OCI-LY3 (cell line): ENCODE results near the gene ASIC5.

Experiments used
- H2AFZ ChIP-seq: fragments of 200-600, 300-600 bp; shearing (Covaris generic); 2 replicates; pipeline ENCODE4 v1.6.0; 2014; ENCODE audit warnings: antibody characterized with exemption, low read depth, low read length
- H3K27ac ChIP-seq: fragments of 200-600, 300-600 bp; sonication (generic); 2 replicates; pipeline ENCODE4 v1.5.1; 2014; ENCODE audit warnings: mild to moderate bottlenecking, low read length, moderate library complexity, mixed read lengths
- H3K27me3 ChIP-seq: fragments of 200-600, 300-600 bp; sonication (generic); 2 replicates; pipeline ENCODE4 v1.6.1; 2014; ENCODE audit warnings: low read depth, low read length, mixed read lengths
- H3K36me3 ChIP-seq: fragments of 200-600, 300-600 bp; sonication (generic); replicated peaks from 2 replicates; pipeline ENCODE3; 2014; ENCODE audit warnings: low read depth, low read length, mixed read lengths
- H3K4me1 ChIP-seq: fragments of 300-600, 200-600 bp; sonication (generic); 2 replicates; pipeline ENCODE4 v1.6.1; 2014; ENCODE audit warnings: low read length, mixed read lengths
- H3K4me2 ChIP-seq: fragments of 200-600, 300-600 bp; sonication (generic); 2 replicates; pipeline ENCODE4 v1.6.1; 2014; ENCODE audit warnings: low read length, mixed read lengths
- H3K4me3 ChIP-seq: fragments of 300-600, 200-600 bp; sonication (generic); 2 replicates; pipeline ENCODE4 v1.5.1; 2014; ENCODE audit warnings: antibody characterized with exemption, mild to moderate bottlenecking, low read length, moderate library complexity
- H3K79me2 ChIP-seq: fragments of 300-600, 200-600 bp; shearing (Covaris generic); 2 replicates; pipeline ENCODE4 v1.6.1; 2014; ENCODE audit warnings: mild to moderate bottlenecking, low read length, mixed read lengths
- H3K9ac ChIP-seq: fragments of 300-600, 200-600 bp; shearing (Covaris generic); 2 replicates; pipeline ENCODE4 v1.6.0; 2014; ENCODE audit warnings: mild to moderate bottlenecking, low read length, moderate library complexity
- H3K9me3 ChIP-seq: fragments of 200-600, 300-600 bp; shearing (Covaris generic); 2 replicates; pipeline ENCODE4 v1.6.1; 2014; ENCODE audit warnings: low read length, mixed read lengths; ENCODE audit not compliant: insufficient read depth
- H4K20me1 ChIP-seq: fragments of 200-600, 300-600 bp; sonication (generic); 2 replicates; pipeline ENCODE4 v1.6.1; 2016; ENCODE audit warnings: low read length, mixed read lengths; ENCODE audit not compliant: insufficient read depth
- CTCF ChIP-seq: fragments of 200-600, 300-600 bp; sonication (generic); IDR thresholded peaks from 2 replicates; pipeline ENCODE4 v1.5.1; 2014; ENCODE audit warnings: antibody characterized with exemption, low read length, low read depth
- EZH2phosphoT487 ChIP-seq: fragments of 200-600 bp; shearing (Covaris generic); IDR thresholded peaks from 2 replicates; pipeline ENCODE4 v1.6.1; 2018; ENCODE audit warnings: antibody characterized with exemption, mixed run types, low read depth

Gene ASIC5

DNA sequence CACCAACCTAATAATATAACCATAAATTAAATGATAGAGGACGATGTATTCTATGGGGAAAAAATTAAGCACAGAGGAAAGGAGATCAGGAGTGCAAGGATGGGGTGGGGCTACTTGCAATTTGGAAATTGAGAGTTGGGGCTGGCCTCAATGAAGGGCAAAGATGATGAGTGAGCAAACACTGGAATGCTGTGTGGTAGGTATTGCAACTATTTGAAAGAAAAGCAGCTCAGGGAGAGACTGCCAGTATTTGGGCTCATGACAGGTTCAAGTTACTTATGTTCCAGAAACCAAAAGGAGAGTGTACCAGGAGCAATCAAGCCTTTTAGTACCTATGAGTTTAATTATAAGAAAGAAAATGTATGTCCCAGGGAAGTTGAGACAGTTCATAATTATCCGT lies 47.4 kb downstream of the ASIC5 start:
- TF ChIP-seq CTCF (no peak), EZH2phosphoT487 (no peak)
- Histone ChIP-seq H3K4me3 (no peak overlapping the region), H3K4me2 (no peak overlapping the region), H3K27ac (no peak overlapping the region), H3K36me3 (no peaks in the 10 kb centered on the region), H3K27me3 (no peaks in the 10 kb centered on the region), H3K9me3 (no peaks in the 10 kb centered on the region), H2AFZ (no peak overlapping the region), H3K79me2 (no peaks in the 10 kb centered on the region), H4K20me1 (no peaks in the 10 kb centered on the region), H3K9ac (no peak overlapping the region), H3K4me1 (no peaks in the 10 kb centered on the region)

- Histone ChIP-seq H3K36me3 (no peaks in the 10 kb centered on the region), H3K27ac (no peak overlapping the region), H3K27me3 (no peaks in the 10 kb centered on the region), H4K20me1 (no peaks in the 10 kb centered on the region), H3K9ac (no peak overlapping the region), H3K4me3 (no peak overlapping the region), H3K9me3 (peaks cover 4% of the 10 kb centered on the region), H3K79me2 (no peaks in the 10 kb centered on the region), H3K4me1 (no peaks in the 10 kb centered on the region), H2AFZ (peak overlapping the region; percentile 99), H3K4me2 (no peak overlapping the region)
- TF ChIP-seq CTCF, result no peak
- TF ChIP-seq EZH2phosphoT487, result no peak
Measured at GRCh38 chr4:155811083-155811482, 55.0 kb downstream of the ASIC5 start.

- no peak overlapping the region for H3K9ac ChIP-seq
- TF ChIP-seq EZH2phosphoT487, result no peak
- TF ChIP-seq CTCF, result peak; percentile 85
- peaks cover 4% of the 10 kb centered on the region for H3K9me3 ChIP-seq
- no peaks in the 10 kb centered on the region for H3K36me3 ChIP-seq
- no peak overlapping the region for H3K4me3 ChIP-seq
- peak overlapping the region; percentile 99 for H2AFZ ChIP-seq
- H4K20me1 ChIP-seq, result no peaks in the 10 kb centered on the region
- no peak overlapping the region for H3K27ac ChIP-seq
- no peaks in the 10 kb centered on the region for H3K27me3 ChIP-seq
- no peaks in the 10 kb centered on the region for H3K79me2 ChIP-seq
- H3K4me2 ChIP-seq, result peak overlapping the region; percentile 39
- no peaks in the 10 kb centered on the region for H3K4me1 ChIP-seq
Measured at GRCh38 chr4:155809835-155810234, 56.2 kb downstream of the ASIC5 start.

DNA sequence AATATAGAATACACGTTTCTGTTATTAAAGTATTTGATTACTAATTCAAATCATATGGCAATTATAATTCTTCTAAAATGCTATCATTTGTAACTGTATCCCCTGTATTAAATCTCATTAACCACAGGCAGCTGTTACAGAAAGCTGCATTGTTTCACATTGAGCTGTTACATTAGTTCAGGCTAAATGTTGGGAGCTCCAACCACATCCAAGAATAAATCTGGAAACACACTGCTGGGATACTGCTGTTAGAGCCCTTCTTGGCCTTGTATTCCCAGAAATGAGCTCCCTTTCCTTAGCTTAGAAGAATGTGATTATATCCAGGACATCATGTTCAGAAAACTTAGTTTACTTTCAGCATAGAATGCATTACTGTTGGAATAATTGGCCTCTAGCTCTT lies 59.1 kb downstream of the ASIC5 start:
- Histone ChIP-seq H3K79me2 (no peaks in the 10 kb centered on the region), H3K27me3 (no peaks in the 10 kb centered on the region), H3K36me3 (no peaks in the 10 kb centered on the region), H3K4me2 (no peak overlapping the region), H3K4me3 (no peak overlapping the region), H3K9me3 (peaks cover 4% of the 10 kb centered on the region), H4K20me1 (no peaks in the 10 kb centered on the region), H3K27ac (no peak overlapping the region), H3K4me1 (no peaks in the 10 kb centered on the region), H2AFZ (no peak overlapping the region), H3K9ac (no peak overlapping the region)
- TF ChIP-seq EZH2phosphoT487 (no peak), CTCF (no peak)
